GM18873 (cell line): Measurements from ENCODE around the gene TRIM42.

Experiments
- ATAC-seq: cut with Tn5 transposase; IDR thresholded peaks from one replicate; pipeline ENCODE4 v1.9.1; 2021; ENCODE audit warnings: mild to moderate bottlenecking, moderate library complexity, moderate number of reproducible peaks; ENCODE audit not compliant: unreplicated experiment, low FRiP score

TRIM42 gene

DNA sequence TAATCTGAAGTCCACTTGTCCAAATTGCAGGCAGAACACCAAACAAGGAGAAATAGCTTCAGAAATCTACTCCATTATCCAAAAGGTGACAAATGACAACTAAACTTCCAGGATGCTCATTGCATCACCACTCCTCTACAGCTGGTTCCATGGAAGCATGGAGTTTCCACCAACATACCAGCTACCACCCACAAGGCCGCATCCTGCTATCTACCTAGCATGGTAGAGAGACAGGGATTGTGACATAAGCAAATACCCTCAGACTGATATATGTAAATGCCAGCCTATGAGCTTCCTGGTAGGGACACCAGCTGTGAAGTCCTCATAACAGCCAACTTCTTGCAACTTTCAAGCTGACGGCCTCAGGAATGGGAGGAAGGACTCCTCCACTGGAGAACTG lies at the start of gene TRIM42:
Gene TRIM42, plus strand, starts transcription at position 301 of the 400 bp plus-strand sequence. CDS start 166 bp downstream, outside the sequence.
- no peak for ATAC-seq

DNA sequence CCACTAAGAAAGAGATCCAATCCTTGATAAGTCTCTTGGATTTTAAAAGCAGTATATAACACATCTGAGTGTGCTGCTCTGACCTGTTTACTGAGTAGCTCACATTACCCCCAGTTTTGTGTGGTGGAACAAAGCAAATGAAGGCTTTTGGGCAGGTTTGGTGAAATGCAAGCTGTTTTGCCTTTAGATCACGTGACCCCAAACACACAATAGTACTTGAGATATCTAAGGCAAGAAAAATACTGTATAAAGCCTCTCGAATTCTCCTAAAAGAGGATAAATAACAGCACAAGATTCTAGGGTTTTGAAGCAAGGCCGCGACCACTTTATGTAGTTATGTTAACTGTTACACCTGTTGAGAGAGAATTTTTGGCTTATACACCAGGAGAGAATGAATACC lies 49.3 kb upstream of the TRIM42 start:
- ATAC-seq, result no peak

DNA sequence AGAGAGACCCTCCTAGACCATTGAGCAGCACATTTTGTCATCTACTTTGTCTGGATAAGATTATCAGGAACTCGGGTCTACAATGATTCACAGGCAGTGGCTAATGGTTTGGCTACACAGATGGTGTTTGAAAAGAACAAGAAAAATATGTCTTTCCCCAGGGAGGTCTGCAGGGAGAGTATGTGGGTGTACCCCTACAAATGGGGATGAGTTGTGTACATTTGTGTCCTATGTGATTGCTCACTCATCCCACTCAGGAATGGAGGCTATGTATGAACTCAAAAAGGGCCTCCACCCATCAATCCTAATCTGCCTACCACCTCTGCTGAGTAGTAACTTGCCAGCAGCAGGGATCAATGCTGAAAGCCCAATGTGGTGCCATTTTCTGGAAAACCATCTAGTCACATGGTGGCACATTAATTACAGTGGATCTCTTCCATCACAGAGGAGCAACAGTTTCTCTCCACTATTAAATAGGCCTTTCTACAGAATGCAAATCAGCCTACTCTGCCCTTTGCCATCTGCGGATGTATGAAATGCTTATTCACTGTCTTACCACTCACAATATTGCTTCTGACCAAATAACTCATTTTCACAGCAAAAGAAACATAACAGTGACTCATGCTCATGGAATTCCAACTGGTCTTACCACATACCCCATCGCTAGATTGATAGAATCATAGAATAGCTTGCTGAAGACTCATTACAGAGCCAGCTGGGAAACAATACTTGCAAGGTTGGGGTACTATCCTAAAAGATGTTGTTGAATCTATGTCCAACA lies 48.3 kb upstream of the TRIM42 start:
- ATAC-seq, result no peak

DNA sequence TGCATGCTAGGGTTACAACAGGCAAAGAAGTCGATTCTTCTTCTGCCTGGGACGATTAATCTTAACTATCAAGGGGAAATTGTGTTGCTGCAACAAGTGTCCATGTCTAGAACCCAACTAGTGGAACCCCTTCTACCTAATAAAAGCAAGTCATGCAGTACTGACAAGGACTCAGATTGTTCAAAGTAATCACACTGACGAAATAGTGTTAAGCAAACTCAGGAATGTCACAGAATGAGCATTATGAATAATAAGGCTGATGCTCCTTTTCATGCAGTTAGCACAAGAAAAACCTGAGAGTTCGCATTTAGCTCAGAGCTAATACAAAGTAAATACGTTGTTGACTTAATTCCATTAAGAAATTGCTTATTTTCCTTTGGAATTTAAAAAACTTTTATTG lies 47.5 kb upstream of the TRIM42 start:
- no peak for ATAC-seq

DNA sequence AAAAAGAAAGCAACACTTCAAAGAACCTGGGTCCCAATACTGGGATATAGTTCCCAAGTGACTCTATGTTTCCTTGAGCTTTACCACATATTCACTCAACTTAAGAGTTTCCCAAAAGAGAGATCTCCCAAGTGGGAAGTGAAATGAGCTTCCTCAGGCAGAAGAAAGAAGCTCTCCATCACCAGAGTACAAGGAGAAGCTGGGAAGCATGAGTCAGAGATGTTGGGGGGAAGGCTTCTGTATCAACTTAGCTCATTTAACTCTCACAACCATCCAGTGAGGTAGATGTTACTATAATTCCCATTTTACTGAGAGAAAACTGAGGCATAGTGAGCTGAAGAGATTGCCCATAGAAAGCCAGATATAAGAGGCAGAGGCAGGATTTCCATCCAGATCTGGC lies 47.0 kb upstream of the TRIM42 start:
- ATAC-seq, result no peak

DNA sequence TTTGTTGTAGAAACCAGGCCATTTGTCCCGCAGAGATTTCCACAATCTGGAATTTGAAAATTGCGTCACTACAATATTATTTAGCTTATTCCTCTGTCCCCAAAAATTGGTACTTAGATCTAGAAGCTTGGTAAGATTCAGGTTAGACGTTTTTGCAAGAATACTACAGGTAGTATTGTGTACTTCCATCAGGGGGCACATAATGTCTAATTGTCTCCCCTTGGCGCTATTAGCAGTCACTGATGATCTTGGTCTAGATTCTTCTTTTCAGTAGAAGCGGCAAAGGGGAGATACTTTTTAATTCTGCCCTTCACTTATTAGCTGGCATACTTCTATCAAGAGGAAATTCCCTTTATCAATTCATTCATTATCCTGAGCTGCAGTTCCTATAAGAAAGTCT lies 42.6 kb upstream of the TRIM42 start:
- ATAC-seq, result no peak

DNA sequence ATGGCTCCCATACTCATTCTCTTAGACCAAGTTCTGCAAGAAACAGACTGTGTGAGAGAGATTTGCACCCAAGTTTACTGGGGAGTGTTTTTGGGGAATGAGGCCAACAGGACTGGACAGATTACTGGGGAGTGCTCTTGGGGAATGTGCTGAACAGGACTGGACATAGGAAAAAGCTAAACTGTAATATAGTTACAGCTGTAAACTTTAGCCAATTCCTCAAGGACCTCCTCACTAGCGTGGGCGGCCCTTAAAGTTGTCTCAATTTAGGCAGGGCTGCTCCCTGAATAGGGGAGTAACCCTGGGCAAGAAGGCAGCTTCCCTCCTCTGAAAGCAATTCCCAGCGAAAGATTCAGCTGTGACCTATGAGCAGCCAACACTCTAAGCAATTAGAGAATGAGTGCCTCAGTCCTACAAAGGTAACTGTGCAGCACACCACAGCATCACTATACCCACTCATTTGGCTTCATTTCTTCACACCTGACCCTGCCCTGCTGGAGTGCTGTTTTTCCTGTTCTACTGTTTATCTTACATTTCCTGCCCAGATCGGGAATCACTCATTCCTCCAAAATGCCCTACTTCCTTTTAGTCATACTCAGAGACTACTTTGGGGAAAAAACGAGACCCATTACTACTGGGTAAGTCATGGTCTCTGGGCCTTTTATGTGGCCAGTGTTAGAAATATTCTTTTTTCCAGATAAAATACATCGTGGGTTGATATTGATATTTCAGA lies 41.3 kb upstream of the TRIM42 start:
- no peak for ATAC-seq

DNA sequence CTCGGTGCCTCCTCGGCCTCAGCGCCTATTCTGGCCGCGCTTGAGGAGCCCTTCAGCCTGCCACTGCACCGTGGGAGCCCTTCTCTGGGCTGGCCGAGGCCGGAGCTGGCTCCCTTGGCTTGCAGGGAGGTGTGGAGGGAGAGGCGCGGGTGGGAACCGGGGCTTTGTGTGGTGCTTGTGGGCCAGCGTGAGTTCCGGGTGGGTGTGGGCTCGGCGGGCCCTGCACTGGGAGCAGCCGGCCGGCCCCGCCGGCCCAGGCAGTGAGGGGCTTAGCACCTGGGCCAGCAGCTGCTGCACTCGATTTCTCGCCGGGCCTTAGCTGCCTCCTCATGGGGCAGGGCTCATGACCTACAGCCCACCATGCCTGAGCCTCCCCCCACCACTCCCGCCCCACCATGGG lies 26.6 kb upstream of the TRIM42 start:
- ATAC-seq, result no peak

DNA sequence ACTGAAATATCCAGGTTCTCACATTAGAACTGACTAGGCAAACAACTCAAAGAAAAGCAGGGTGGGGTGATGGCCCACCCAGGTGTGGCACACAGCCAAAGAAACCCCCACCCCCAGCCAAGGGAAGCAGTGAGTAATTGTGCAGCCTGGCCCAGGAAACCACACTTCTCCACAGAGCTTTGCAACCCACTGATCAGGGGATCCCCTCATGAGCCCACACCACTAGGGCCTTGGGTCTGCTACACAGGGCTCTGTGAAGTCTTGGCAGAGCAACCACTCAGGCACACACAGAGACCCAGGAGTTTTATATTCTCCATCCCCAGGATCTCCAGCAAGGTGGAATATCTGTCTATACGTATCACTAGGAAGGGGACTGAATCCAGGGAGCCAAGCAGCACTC lies 22.2 kb upstream of the TRIM42 start:
- no peak for ATAC-seq

DNA sequence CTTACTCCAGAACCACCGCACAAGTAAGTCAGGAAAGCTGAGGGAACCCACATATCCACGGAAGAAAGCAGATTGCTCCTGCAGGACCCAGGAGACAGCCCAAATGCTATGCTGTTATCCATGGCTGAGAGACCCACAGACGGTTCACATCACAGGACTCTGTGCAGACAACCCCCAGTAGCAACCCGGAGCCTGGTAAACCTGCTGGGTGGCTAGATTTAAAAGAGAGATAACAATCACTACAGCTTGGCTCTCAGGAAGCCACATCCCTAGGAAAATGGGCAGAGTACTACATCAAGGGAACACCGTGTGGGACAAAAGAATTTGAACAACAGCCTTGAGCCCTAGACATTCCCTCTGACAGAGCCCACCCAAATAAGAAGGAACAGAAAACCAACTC lies 13.8 kb upstream of the TRIM42 start:
- no peak for ATAC-seq

DNA sequence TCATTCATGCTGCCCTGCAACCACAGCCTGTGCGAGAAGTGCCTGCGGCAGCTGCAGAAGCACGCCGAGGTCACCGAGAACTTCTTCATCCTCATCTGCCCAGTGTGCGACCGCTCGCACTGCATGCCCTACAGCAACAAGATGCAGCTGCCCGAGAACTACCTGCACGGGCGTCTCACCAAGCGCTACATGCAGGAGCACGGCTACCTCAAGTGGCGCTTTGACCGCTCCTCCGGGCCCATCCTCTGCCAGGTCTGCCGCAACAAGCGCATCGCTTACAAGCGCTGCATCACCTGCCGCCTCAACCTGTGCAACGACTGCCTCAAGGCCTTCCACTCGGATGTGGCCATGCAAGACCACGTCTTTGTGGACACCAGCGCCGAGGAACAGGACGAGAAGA lies 4.7 kb downstream of the TRIM42 start:
- ATAC-seq, result no peak

DNA sequence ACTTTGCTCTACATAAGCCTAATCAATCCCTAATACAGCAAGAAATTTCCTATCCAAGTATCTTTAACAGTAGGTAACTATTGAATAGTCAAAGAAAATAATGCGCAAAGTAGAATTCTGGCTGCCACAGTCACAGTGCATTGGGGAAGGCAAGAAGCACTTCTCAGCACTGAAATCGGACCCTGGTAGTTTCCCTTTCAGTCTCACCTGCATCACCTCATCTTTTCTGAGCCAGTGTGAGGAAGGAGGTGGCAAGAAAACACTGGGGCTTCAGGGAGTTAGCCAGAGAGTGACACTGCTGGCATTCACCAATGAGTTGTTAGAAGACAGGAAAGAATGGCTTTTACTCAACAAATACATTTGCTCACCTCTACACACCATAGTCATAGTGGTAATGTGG lies 8.3 kb downstream of the TRIM42 start:
- ATAC-seq, result no peak

DNA sequence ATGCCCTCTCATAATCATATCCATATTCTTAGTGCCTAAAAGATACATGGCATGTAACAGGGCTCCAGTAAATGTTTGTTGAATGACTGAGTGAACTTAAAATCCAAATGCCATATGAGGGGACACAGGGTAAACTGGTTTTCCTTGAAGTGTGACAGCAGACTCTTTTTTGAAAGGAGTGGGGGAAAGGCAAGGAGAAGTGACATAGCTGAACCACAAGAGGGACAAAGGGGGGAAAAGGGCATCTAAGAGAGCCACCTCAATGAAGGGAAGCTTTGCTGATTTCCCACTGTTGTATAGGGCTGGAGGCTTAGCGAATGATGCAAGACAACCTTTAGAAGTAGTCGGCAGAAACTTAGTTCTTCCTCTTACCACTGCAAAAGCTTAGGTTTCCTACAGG lies 9.1 kb downstream of the TRIM42 start:
- ATAC-seq, result no peak

DNA sequence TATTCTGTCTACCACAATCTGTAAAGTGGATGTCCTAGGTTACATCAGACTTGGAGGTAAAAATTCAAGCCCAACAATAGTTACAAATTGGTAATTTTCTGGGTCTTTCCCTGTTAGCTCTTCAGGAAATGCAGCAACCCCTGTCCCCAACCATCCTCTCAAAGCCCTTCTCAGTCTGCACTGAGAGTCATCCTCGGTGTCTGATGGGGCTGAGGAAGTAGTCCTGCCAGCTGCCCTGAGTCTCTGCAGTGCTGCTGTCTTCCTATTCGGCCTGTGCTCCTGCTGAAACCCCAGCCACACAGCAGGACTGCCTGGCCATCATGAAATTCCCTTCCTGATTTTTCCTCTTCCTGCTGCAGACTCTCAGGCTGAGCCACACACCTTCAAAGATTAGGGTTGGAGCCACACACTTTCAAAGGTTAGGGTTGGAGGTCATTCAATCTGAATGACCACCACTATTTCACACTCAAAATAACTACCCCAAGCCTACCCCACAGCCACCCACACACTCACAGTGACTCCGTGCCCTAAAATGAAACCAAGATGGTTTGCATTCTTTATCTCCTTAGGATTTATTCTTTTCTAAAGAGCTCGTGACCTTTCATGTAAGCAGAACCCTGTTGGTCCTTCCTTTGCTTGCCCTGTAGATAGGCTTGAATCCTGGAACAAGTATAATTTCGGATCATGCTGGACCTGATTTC lies 17.6 kb downstream of the TRIM42 start:
- ATAC-seq, result peak; percentile 73

DNA sequence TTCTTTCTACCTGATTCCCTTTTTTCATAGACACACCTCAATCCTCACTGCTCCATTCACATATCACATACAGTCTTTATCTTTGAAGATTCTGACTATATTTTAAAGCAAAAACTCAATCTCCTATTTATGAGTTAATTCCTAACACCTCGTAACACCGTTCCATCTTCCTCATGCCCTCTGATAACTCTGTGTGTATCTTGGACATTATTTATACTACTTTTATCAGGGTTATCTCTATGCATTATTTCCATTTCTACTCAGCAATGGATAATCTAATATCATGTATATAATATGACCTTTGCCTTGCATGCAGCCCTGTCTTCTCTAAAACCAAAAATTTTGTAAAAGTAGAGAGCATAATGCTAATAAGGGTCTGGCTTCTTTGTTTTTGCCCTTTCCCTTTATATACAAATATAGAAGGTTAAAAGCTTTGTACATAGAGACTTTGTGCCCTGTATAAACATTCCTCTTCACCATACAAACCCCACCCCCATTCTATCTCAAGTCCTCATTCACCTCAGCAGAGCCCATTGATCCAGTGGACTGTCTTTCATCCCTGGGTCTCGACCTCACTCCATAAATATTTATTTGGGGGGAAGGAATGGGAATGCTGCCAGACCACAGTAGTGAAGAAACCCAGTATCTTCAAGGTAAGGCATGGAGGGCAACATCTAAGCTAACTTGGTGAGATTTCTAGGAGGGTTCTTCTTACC lies 21.8 kb downstream of the TRIM42 start:
- no peak for ATAC-seq

DNA sequence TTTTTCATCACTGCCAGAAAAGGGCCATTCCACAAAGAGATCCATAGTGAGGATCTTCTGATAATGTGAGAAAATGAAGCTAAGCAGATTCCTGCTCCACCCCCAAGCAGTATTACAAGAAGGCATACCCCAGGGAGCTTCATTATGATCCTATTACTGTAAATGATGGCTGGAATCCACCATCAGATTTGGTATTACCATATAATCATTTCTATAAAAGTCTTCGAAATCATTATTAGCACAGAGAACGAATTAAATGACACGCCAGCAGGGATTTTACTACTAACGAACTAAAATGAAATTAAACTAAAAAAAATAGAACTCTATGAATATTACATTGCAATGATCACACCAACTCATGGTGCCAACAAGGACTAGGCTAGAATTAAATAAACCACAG lies 24.4 kb downstream of the TRIM42 start:
- no peak for ATAC-seq

DNA sequence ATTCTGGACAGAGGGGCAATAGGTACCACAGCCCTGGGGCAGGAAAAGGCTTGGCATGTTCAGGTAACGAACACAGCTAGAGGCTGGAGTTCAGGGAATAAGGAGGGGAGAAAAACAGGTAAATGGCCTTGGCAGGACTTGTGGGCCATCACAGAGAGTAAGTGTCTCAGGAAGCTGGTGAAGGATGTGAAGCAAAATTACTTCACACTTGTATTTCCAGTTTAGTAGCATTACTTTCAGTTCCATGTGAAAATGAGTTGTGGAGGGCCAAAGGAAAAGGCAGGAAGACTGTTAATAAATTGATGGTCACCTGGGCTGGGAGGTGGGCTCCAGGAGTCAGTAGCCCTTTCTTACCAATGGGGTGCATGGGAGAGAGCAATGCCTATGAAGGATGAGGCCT lies 25.6 kb downstream of the TRIM42 start:
- no peak for ATAC-seq

DNA sequence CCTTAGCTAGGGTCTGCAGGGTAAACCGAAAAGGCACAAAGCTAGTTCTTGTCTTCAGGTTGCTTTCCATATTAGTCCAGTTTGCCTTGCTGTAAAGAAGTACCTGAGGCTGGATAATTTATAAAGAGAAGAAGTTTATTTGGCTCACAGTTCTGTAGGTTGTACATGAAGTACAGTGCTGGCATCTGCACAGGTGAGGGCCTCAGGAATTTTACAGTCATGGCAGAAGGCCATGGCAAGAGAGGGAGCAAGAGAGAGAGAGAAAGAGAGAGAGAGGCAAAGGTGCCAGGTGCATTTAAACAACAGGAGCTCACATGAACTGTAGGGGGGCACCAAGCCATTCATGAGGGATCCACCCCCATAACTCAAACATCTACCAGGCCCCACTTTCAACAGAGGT lies 26.9 kb downstream of the TRIM42 start:
- ATAC-seq, result no peak

DNA sequence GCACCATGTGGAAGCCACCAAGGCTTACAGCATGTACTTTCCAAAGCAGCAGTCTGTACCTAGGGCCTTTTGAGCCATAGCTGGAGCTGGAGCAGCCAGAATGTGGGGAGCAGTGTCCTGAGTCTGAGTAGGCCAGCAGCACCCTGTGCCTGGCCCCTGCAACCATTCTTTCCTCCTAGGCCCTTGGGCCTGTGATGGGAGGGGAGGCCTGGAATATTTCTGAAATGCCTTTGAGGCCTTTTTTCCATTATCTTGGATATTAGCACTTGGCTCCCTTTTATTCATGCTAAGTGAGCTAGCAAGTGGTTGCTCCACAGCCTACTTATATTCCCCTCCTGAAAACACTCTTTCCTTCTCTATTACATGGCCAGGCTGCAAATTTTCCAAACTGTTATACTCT lies 28.1 kb downstream of the TRIM42 start:
- ATAC-seq, result no peak

DNA sequence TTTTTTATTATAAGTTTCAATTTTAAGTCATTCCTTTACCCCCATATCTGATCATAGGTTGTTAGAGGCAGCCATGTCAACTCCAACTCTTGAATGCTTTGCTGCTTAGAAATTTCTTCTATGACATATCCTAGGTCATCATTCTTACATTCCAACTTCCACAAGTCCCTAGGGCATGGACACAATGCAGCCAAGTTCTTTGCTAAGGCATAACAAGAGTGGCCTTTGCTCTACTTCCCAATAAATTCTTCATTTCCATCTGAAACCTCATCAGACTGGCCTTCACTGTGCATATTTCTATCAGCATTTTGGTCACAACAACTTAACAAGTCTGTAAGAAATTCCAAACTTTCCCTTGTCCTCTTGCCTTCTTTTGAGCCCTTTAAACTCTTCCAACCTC lies 28.5 kb downstream of the TRIM42 start:
- no peak for ATAC-seq

DNA sequence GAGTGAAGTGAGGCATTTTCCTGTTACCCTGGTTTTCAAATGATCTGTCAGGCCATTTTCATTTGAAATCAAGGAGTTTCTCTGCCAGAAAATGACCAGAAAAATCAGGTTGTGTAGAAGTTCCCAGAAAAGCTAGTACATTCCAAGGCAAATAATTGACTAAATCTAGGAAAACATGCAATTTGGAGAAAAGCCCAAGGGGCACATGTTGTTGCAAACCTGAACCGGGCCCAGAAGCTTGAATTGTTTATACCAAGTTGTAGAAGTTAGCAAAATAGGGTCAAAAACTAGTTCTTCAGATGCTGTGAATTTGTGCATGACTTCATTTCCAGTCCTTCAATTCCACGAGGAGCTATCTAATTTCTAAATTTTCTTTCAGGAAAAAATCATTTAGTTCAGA lies 31.0 kb downstream of the TRIM42 start:
- no peak for ATAC-seq
